ENCODE results near the gene CDH11. TPM values are rescaled to one million over a fixed set of nuclear protein-coding genes. Genes with fewer than 3 reads are reported as not detected.
A peak's percentile ranks its signal among the peaks of the same experiment; 100 is the strongest.

CDH11 gene
- total and polyA plus RNA-seq, 4 donors, result 85.0 to 468 (median 141) TPM

DNA sequence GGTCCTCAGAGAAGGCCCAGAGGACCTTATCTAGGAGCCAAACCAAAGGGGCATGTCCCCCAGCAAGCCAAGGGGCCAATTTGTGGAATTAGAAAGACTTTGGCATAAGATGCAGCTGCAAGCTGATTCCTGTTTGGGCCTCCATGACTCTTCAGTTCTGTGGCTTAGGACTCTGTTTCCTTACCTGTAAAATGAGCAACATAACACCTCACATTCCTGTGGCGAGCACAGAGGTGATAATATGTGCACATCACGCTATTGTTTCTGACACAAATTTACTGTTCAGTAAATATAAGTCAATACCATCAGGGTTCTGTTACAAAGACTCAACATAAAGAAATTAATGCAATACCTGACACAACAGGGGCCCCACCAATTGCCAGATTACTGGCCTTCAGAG, 57.7 kb downstream of the CDH11 start:
- 100% methylated on average over 2 of the region's 2 CpGs for WGBS (ENCODE audit: insufficient coverage)
- H3K36me3 ChIP-seq (ENCODE audit: control insufficient read depth, insufficient read depth, low read length), result no peaks in the 10 kb centered on the region
- H3K4me3 ChIP-seq (ENCODE audit: low read depth, low read length), result no peak overlapping the region
- H3K4me1 ChIP-seq (ENCODE audit: control insufficient read depth, insufficient read depth, low read length), result peaks cover 15% of the 10 kb centered on the region
- no peaks in the 10 kb centered on the region for H3K27me3 ChIP-seq (ENCODE audit: control insufficient read depth, insufficient read depth, low read length)
- H3K9me3 ChIP-seq (ENCODE audit: control insufficient read depth, insufficient read depth, low read length), result no peaks in the 10 kb centered on the region
- DNase-seq (ENCODE audit: low read depth in 4 of 6, low spot score in 6 of 6), result no peak
- no peak overlapping the region for H3K27ac ChIP-seq (ENCODE audit: low read depth, low read length)

- Histone ChIP-seq H3K4me3 (ENCODE audit: low read depth, low read length) (no peak overlapping the region), H3K27ac (ENCODE audit: low read depth, low read length) (no peak overlapping the region), H3K4me1 (ENCODE audit: control insufficient read depth, insufficient read depth, low read length) (peaks cover 17% of the 10 kb centered on the region), H3K27me3 (ENCODE audit: control insufficient read depth, insufficient read depth, low read length) (no peaks in the 10 kb centered on the region), H3K9me3 (ENCODE audit: control insufficient read depth, insufficient read depth, low read length) (no peaks in the 10 kb centered on the region), H3K36me3 (ENCODE audit: control insufficient read depth, insufficient read depth, low read length) (no peaks in the 10 kb centered on the region)
- peak in 2 of 6 donors; percentile 46 to 76 for DNase-seq (ENCODE audit: low read depth in 4 of 6, low spot score in 6 of 6)
- WGBS (ENCODE audit: insufficient coverage), result 87% methylated on average over 3 of the region's 8 CpGs
Observed at GRCh38 chr16:65062736-65063583, 58.9 kb downstream of the CDH11 start.

DNA sequence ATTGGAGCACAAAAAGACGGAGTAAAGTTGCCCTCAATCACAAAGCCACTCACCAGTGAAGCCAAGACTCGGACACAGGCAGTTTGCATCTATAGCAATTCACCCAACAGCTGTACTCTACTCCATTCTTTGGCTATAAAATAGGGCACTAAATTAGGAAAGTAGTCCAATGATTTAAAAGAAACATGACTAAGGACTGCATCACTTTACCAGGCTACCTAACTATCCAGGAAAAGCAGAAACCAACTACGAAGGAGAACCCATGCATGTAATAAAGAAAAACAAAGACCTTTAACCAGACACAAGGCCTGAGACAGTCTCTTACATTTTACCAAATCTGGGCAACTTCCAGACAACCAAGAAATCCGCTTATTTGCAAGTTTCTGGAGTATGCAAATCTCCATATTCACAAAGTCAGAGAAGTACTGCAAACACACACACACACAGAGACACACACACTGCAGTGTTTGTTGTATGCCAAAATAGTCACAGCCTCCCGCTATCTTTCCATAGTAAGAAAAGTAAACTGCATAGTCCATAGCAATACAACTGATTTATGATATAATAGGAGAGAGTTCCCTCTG, 59.8 kb downstream of the CDH11 start:
- Histone ChIP-seq H3K9me3 (ENCODE audit: control insufficient read depth, insufficient read depth, low read length) (no peaks in the 10 kb centered on the region), H3K27ac (ENCODE audit: low read depth, low read length) (peak overlapping the region; percentile 3), H3K27me3 (ENCODE audit: control insufficient read depth, insufficient read depth, low read length) (no peaks in the 10 kb centered on the region), H3K4me1 (ENCODE audit: control insufficient read depth, insufficient read depth, low read length) (peaks cover 14% of the 10 kb centered on the region), H3K4me3 (ENCODE audit: low read depth, low read length) (no peak overlapping the region), H3K36me3 (ENCODE audit: control insufficient read depth, insufficient read depth, low read length) (no peaks in the 10 kb centered on the region)
- WGBS (ENCODE audit: insufficient coverage), result 35% methylated on average over 2 of the region's 5 CpGs
- DNase-seq (ENCODE audit: low read depth in 4 of 6, low spot score in 6 of 6), result peak in 2 of 6 donors; percentile 22 to 35

- peak overlapping the region; percentile 3 for H3K27ac ChIP-seq (ENCODE audit: low read depth, low read length)
- peaks cover 14% of the 10 kb centered on the region for H3K4me1 ChIP-seq (ENCODE audit: control insufficient read depth, insufficient read depth, low read length)
- H3K9me3 ChIP-seq (ENCODE audit: control insufficient read depth, insufficient read depth, low read length), result no peaks in the 10 kb centered on the region
- no peak for DNase-seq (ENCODE audit: low read depth in 4 of 6, low spot score in 6 of 6)
- H3K27me3 ChIP-seq (ENCODE audit: control insufficient read depth, insufficient read depth, low read length), result no peaks in the 10 kb centered on the region
- no peak overlapping the region for H3K4me3 ChIP-seq (ENCODE audit: low read depth, low read length)
- WGBS (ENCODE audit: insufficient coverage), result no CpG with 5 or more reads among the region's 3 CpGs
- H3K36me3 ChIP-seq (ENCODE audit: control insufficient read depth, insufficient read depth, low read length), result no peaks in the 10 kb centered on the region
Observed at GRCh38 chr16:65061263-65061662, 60.6 kb downstream of the CDH11 start.

- no peaks in the 10 kb centered on the region for H3K9me3 ChIP-seq (ENCODE audit: control insufficient read depth, insufficient read depth, low read length)
- 30% methylated on average over 10 of the region's 15 CpGs for WGBS (ENCODE audit: insufficient coverage)
- DNase-seq (ENCODE audit: low read depth in 4 of 6, low spot score in 6 of 6), result peak in 5 of 6 donors; percentile 68 to 92 (median 80)
- H3K27me3 ChIP-seq (ENCODE audit: control insufficient read depth, insufficient read depth, low read length), result no peaks in the 10 kb centered on the region
- H3K27ac ChIP-seq (ENCODE audit: low read depth, low read length), result peak overlapping the region; percentile 54
- H3K36me3 ChIP-seq (ENCODE audit: control insufficient read depth, insufficient read depth, low read length), result no peaks in the 10 kb centered on the region
- H3K4me3 ChIP-seq (ENCODE audit: low read depth, low read length), result no peak overlapping the region
- peaks cover 14% of the 10 kb centered on the region for H3K4me1 ChIP-seq (ENCODE audit: control insufficient read depth, insufficient read depth, low read length)
Observed at GRCh38 chr16:65059406-65059980, 62.4 kb downstream of the CDH11 start.

DNA sequence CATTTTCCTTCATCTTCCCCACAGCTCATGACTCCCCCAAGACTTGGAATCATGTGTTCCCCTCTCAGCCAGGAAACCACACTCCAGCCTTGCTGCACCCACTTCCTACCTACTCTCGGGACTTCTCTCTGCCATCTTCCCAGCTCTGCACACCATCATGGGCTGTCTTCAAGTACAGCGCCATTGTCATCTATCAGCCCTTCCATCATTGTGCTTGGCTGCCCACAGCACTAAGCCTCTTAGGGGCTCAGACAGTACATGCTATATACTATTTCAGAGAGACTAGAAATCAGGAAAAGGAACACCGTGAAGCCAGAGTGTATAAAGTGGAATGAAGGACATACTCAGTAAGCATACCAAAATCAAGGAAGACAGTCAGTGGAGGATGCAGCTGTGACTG, 64.7 kb downstream of the CDH11 start:
- no peak for DNase-seq (ENCODE audit: low read depth in 4 of 6, low spot score in 6 of 6)
- 84% methylated on average over 2 of the region's 3 CpGs for WGBS (ENCODE audit: insufficient coverage)
- Histone ChIP-seq H3K4me1 (ENCODE audit: control insufficient read depth, insufficient read depth, low read length) (peaks cover 8% of the 10 kb centered on the region), H3K36me3 (ENCODE audit: control insufficient read depth, insufficient read depth, low read length) (no peaks in the 10 kb centered on the region), H3K4me3 (ENCODE audit: low read depth, low read length) (no peak overlapping the region), H3K27ac (ENCODE audit: low read depth, low read length) (no peak overlapping the region), H3K27me3 (ENCODE audit: control insufficient read depth, insufficient read depth, low read length) (no peaks in the 10 kb centered on the region), H3K9me3 (ENCODE audit: control insufficient read depth, insufficient read depth, low read length) (no peaks in the 10 kb centered on the region)

DNA sequence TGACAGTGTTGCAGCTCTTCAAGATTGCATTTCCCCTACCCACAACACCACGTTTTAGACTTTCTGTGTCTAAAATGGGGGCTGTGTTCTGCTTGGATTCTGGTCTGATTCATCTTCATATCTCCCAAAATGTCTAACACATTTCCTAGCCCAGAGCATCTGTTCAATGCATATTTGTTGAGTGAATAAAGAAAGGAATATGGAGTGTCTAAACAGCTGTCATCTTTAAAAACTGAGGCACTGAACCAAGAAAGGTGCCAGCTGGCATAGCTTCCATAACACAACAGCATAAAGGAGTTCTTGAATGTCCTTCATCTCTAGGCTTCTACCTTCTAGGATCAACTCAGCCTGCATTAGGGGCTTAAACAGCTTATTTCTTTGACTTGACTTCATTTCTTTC, 67.4 kb downstream of the CDH11 start:
- H3K27me3 ChIP-seq (ENCODE audit: control insufficient read depth, insufficient read depth, low read length), result no peaks in the 10 kb centered on the region
- peaks cover 8% of the 10 kb centered on the region for H3K4me1 ChIP-seq (ENCODE audit: control insufficient read depth, insufficient read depth, low read length)
- no peaks in the 10 kb centered on the region for H3K36me3 ChIP-seq (ENCODE audit: control insufficient read depth, insufficient read depth, low read length)
- peak in 1 of 6 donors; percentile 60 for DNase-seq (ENCODE audit: low read depth in 4 of 6, low spot score in 6 of 6)
- no CpG with 5 or more reads among the region's 1 CpG for WGBS (ENCODE audit: insufficient coverage)
- H3K4me3 ChIP-seq (ENCODE audit: low read depth, low read length), result no peak overlapping the region
- no peak overlapping the region for H3K27ac ChIP-seq (ENCODE audit: low read depth, low read length)
- no peaks in the 10 kb centered on the region for H3K9me3 ChIP-seq (ENCODE audit: control insufficient read depth, insufficient read depth, low read length)

- H3K9me3 ChIP-seq (ENCODE audit: control insufficient read depth, insufficient read depth, low read length), result no peaks in the 10 kb centered on the region
- H3K27ac ChIP-seq (ENCODE audit: low read depth, low read length), result no peak overlapping the region
- H3K27me3 ChIP-seq (ENCODE audit: control insufficient read depth, insufficient read depth, low read length), result no peaks in the 10 kb centered on the region
- no peak for DNase-seq (ENCODE audit: low read depth in 4 of 6, low spot score in 6 of 6)
- no peak overlapping the region for H3K4me3 ChIP-seq (ENCODE audit: low read depth, low read length)
- peaks cover 3% of the 10 kb centered on the region for H3K4me1 ChIP-seq (ENCODE audit: control insufficient read depth, insufficient read depth, low read length)
- H3K36me3 ChIP-seq (ENCODE audit: control insufficient read depth, insufficient read depth, low read length), result no peaks in the 10 kb centered on the region
- WGBS (ENCODE audit: insufficient coverage), result 85% methylated on average over 2 of the region's 3 CpGs
Observed at GRCh38 chr16:65049679-65050078, 72.2 kb downstream of the CDH11 start.

- WGBS (ENCODE audit: insufficient coverage), result 92% methylated on average over 5 of the region's 7 CpGs
- Histone ChIP-seq H3K4me3 (ENCODE audit: low read depth, low read length) (no peak overlapping the region), H3K4me1 (ENCODE audit: control insufficient read depth, insufficient read depth, low read length) (peaks cover 15% of the 10 kb centered on the region), H3K27me3 (ENCODE audit: control insufficient read depth, insufficient read depth, low read length) (no peaks in the 10 kb centered on the region), H3K27ac (ENCODE audit: low read depth, low read length) (no peak overlapping the region), H3K36me3 (ENCODE audit: control insufficient read depth, insufficient read depth, low read length) (no peaks in the 10 kb centered on the region), H3K9me3 (ENCODE audit: control insufficient read depth, insufficient read depth, low read length) (no peaks in the 10 kb centered on the region)
- DNase-seq (ENCODE audit: low read depth in 4 of 6, low spot score in 6 of 6), result no peak
Observed at GRCh38 chr16:65045961-65046360, 75.9 kb downstream of the CDH11 start.

All from spinal cord (tissue), 10 donors.